GM19099 (cell line): ENCODE measurements around the gene GSN.

ENCODE experiments used
- POLR2A ChIP-seq: IDR thresholded peaks from 3 replicates; pipeline ENCODE4 v1.6.1; 2011; ENCODE audit warnings: low read depth; ENCODE audit not compliant: insufficient read length; ENCODE audit errors: extremely low read depth

Gene GSN

GRCh38 chr9:121262423-121262822 lies 5.5 kb upstream of the GSN start:
- no peak for TF ChIP-seq POLR2A

GRCh38 chr9:121262953-121263352 lies 5.0 kb upstream of the GSN start:
- TF ChIP-seq POLR2A: no peak

DNA sequence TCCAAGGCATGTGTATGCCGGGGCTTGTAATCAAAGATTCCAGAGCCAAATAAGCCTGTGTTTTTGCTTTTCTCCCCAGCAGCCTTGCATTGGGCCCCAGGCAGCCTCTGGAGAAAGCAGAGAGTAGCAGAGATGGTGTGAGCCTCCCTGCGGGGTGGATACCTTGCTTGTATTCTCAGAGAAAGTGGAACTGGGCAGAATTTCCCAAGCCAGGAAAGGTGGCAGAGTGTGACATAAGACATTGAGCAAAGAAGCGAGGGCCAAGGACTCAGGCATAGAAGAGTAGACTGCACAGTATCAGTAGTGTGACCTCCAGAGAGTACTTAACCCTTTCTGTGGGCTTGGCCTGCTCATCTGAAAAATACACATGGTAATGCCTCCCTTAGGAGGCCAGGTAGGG lies 1.6 kb upstream of the GSN start:
- TF ChIP-seq POLR2A: no peak

DNA sequence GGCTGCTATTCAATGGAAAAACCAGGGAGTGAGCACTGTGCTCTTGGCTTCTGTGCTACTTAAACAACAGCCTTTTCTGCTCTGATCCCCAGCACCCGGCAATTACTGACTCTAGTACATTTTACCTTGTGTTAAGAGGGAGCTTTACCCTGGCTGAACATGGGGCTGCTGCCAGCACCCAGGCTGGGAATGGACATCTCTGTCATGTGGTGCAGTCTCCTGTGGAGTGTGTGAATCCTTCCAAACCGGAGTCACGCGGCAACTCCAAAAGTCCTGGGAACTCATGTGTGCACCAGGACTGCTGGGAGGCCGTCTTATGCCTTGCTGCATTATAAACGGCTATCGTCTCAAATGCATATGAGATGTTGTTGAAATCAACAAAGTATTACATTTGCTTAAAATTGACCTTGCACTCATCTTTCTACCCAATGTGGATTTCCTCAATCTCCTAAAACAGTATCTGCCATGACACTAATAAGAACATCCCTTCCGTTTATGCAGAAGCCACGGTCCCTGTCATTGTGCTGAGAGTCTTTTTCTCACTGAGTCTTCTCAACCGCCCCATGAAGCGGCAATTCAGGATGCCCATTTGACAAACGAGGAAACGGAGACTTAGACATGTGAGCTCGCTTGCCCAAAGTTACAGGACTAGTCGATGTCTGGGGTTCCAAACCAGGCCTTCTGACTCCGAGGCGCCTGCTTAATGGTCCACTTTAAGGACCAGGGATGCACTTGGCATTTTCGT lies 884 bp upstream of the GSN start:
- TF ChIP-seq POLR2A: no peak

GRCh38 chr9:121268598-121268850 lies 562 bp downstream of the GSN start:
- TF ChIP-seq POLR2A: no peak

DNA sequence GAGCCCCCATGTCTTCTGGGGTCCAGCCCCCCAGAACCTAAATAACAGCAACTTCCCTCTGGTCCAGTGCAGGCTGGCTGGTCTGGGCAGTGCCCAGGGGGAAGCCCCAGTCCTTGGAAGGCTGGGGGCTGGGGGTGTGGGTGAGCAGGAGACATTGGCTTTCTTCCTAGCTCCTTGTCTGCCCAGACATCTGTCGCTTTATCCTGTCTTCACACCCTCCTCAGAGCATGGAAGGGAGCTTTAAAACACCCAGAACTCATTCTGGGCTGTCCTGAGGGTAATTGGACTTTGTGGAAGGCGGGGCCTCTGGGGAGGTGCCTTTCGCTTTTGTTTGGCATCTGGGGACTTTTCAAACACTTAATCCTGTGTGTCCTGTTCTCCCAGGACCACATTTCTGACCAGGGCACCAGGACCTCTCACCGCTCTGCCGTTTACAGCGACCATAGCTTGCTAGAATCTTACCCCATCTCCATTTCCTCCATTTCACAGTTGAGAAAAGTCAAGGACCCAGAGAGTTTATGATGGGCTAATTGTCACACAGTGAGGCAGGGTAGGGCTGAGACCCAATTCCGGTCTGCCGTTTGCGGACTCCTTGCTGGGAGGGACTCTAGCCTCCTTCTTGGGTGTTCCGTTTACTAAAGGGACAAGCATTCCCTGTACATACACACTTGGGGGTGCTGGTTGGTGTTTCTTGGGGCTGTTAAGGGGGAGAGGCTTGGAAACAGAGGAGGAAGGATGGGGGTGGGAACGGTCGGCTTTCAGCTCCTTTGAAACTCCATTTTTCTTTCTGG lies 1.1 kb downstream of the GSN start:
- no peak for TF ChIP-seq POLR2A

- TF ChIP-seq POLR2A: no peak
Measured at GRCh38 chr9:121269642-121270254, 1.8 kb downstream of the GSN start.

- no peak for TF ChIP-seq POLR2A
Measured at GRCh38 chr9:121271368-121272341, 3.7 kb downstream of the GSN start.

DNA sequence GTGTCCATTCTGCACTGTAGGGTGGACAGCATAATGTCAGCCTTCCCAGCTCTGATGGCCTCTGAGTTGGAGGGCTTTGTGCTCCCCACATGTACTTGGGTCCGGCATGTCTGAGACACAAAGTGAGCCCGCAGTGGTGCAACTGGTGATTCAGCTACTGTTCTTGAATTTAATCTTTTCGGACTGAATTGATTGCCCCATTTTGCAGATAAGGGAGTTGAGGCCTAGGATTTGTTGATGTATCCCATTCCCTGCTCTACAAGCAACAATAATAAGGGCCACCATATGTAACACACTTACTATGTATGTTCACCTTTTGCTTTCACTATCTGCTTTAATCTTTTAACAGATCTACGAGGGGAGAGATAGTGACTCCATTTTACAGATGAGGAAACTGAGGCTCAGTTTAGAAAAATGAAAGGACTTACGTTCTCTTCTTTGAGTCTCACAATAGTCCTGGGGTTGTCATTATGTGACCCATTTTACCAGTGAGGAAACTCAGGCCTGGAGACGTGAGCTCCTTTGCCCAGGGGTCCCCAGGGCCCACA lies 4.5 kb downstream of the GSN start:
- TF ChIP-seq POLR2A: no peak

DNA sequence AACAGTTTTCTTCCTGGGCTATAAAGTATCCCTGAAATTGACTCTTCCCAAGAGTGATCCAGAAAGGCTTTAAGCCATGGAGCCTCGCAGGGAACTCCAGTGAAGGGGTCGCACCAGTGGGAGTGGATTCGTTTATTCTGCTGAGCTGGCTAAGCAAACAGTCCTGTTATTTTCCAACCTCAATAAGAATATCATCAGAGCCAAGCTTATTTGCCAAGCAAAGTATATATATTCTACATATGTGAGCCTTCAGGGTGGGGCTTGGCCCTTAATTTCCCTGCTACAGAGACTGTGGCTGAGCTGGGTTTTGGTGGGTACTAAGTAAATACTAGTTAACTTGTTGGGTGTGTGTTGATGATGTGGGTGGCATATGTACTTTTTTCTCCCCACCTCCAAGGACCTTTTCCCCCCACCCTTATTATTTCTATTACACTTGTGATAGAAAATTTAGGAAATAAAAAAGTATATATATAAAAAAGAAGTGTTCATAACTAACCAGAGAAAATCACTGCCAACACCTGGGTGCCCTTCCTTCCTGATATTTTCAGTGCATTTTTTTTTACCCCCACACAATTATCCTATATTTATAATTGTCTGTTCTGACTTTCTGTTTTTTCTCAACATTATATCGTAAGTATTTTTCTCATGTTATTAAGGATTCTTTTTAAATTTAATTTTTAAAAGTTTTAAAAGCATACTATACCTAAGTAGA lies 5.3 kb downstream of the GSN start:
- no peak for TF ChIP-seq POLR2A

DNA sequence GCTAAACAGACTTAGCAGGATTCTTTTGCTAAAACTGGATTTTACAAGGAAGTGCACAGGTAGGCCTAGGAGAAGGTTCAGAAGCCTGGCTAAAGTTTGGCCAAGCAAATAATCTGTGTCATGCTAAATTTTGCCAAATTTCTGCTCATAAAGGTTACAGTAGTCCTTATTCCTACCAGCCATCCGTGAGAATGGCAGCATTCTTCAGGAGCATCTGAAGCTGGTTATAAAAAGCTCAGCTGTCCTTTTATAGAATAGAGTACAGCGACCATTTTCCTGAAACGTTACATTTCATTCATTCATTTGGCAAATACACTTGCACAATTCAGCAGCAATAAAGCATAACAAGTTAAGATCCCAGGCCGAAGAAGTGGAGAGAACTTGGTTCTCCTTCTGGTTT lies 6.9 kb downstream of the GSN start:
- TF ChIP-seq POLR2A: no peak

DNA sequence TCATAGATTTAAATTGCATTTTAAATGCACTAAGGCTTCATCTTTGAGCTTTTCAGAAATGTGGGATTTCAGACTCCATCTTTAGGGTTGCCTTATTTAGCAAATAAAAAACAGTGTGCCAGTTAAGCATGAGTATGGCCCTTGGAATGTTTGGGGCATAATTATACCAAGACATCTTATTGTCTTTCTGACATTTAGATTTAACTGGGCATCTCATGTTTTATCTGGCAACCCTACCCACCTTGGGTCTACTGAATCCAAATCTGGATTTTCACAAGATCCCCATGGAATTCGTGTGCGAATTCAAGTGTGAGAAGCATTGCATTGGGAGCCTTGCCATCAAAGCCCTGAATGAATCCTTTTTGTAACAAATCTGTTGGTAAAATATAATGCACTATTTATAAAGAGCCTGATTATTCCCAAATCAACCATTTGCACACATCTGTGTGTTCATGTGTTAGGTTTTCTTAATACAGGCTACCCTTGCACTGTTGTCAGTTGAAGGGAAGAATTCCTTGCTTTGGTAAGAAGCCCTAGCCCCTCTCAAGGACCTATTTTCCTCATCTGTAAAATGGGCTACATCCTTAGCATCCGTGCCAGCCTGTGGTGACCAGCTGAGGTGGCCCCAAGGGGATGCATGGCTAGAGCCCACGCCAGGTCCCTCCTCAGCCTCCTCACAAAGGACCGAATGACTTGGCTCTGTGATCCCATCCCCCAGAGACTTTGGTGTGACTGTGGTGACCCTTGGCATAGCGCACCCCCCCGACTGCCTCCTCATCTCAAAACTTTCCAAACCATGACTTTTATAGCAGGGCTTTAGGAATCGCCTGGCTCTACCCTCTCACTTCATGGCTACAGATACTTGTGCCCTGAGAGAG lies 8.1 kb downstream of the GSN start:
- no peak for TF ChIP-seq POLR2A

GRCh38 chr9:121277026-121277425 lies 9.1 kb downstream of the GSN start:
- no peak for TF ChIP-seq POLR2A

GRCh38 chr9:121277518-121278295 lies 9.7 kb downstream of the GSN start:
- no peak for TF ChIP-seq POLR2A
